Endothelial cell of umbilical vein (primary cell): ENCODE data around the gene TAF3. TPM values are rescaled to one million over a fixed set of nuclear protein-coding genes. Genes with fewer than 3 reads are reported as not detected.

Experiments used
- BruUV-seq: library from RNA; stranded (reverse); fragments of 400-500 nt; replicated peaks from 2 replicates; lab custom pipeline; 2021; lab: Mats Ljungman, UMichigan
- CTCF ChIA-PET: fragments of 300-600, 350-600 bp; sonication (Branson Sonifier 250); formaldehyde crosslinking; loops from one replicate; lab custom pipeline; 2021; ENCODE audit warnings: antibody characterized with exemption, inconsistent platforms; lab: Charles Lee
- POLR2A ChIA-PET: fragments of 300-600, 350-600 bp; sonication (Branson Sonifier 250); formaldehyde crosslinking; loops from one replicate; lab custom pipeline; 2021; ENCODE audit warnings: antibody characterized with exemption, inconsistent platforms; lab: Charles Lee
- DNase-seq: peaks from one replicate; pipeline ENCODE4 v3.0.0-alpha.2; 2011; ENCODE audit warnings: low read depth, low spot score
- FAIRE-seq: peaks from 2 replicates; lab custom pipeline; 2011; peaks lifted over from hg19 to GRCh38; lab: Jason Lieb, UNC
- H2AFZ ChIP-seq: 2 replicates; pipeline ENCODE4 v1.6.0; 2012; ENCODE audit warnings: low read depth, low read length, control low read depth, inconsistent platforms
- H3K27ac ChIP-seq: 2 replicates; pipeline ENCODE4 v1.5.1; 2011; ENCODE audit warnings: low read depth, mild to moderate bottlenecking, control low read depth, low read length, moderate library complexity; ENCODE audit not compliant: insufficient read depth
- H3K27me3 ChIP-seq, 2 experiments: 2 replicates each; pipeline versions ENCODE4 v1.6.0 to v1.6.1; 2011; ENCODE audit warnings: low read length in 2 of 2, mixed read lengths in 1 of 2; ENCODE audit not compliant: control insufficient read depth in 2 of 2, insufficient read depth in 2 of 2
- H3K36me3 ChIP-seq, 2 experiments: 2 replicates in 1 of 2; 3 replicates in 1 of 2; pipeline ENCODE4 v1.5.1; 2011; ENCODE audit warnings: low read length in 2 of 2, mild to moderate bottlenecking in 1 of 2, moderate library complexity in 1 of 2; ENCODE audit not compliant: control insufficient read depth in 2 of 2, insufficient read depth in 2 of 2; ENCODE audit errors: extremely low read depth in 1 of 2
- H3K4me1 ChIP-seq: 3 replicates; pipeline ENCODE4 v1.5.1; 2011; ENCODE audit warnings: mild to moderate bottlenecking, low read length; ENCODE audit not compliant: control insufficient read depth, insufficient read depth; ENCODE audit errors: extremely low read depth
- H3K4me2 ChIP-seq: 2 replicates; pipeline ENCODE4 v1.6.1; 2011; ENCODE audit warnings: low read length, control low read depth, mixed read lengths; ENCODE audit not compliant: insufficient read depth
- H3K4me3 ChIP-seq, 3 experiments: fragments of 200-600 bp in 1 of 3; sonication (generic), shearing (Covaris generic) in 1 of 3; replicated peaks in 1 of 3; 2 replicates each; pipeline ENCODE4 v1.5.1; 2011 to 2016; ENCODE audit warnings: control low read depth in 3 of 3, low read length in 3 of 3, mild to moderate bottlenecking in 2 of 3, inconsistent platforms in 1 of 3, low read depth in 1 of 3, moderate library complexity in 1 of 3; ENCODE audit not compliant: insufficient read depth in 1 of 3
- H3K79me2 ChIP-seq: 2 replicates; pipeline ENCODE4 v1.6.0; 2012; ENCODE audit warnings: low read length, inconsistent platforms; ENCODE audit not compliant: control insufficient read depth, insufficient read depth
- H3K9ac ChIP-seq: replicated peaks from 2 replicates; pipeline ENCODE3; 2011; ENCODE audit warnings: low read length, control low read depth; ENCODE audit not compliant: insufficient read depth; ENCODE audit errors: extremely low read depth
- H3K9me1 ChIP-seq: replicated peaks from 3 replicates; pipeline ENCODE4 v1.6.0; 2011; ENCODE audit warnings: mild to moderate bottlenecking, low read length; ENCODE audit not compliant: control insufficient read depth, insufficient read depth; ENCODE audit errors: extremely low read depth
- H3K9me3 ChIP-seq: replicated peaks from 2 replicates; pipeline ENCODE4 v1.5.1; 2012; ENCODE audit warnings: low read length, inconsistent platforms; ENCODE audit not compliant: control insufficient read depth, insufficient read depth
- H4K20me1 ChIP-seq: replicated peaks from 2 replicates; pipeline ENCODE3; 2011; ENCODE audit warnings: mild to moderate bottlenecking, low read length; ENCODE audit not compliant: control insufficient read depth, insufficient read depth; ENCODE audit errors: extremely low read depth
- CTCF ChIP-seq, 2 donors: IDR thresholded peaks; 1 replicate in 1 of 2; 2 replicates in 1 of 2; pipeline ENCODE4 v1.5.1; 2011; ENCODE audit warnings: low read length in 2 of 2, mild to moderate bottlenecking in 2 of 2, moderate library complexity in 2 of 2, control low read depth in 1 of 2, inconsistent platforms in 1 of 2, low read depth in 1 of 2; ENCODE audit not compliant: insufficient read depth in 1 of 2; ENCODE audit errors: extremely low read depth in 1 of 2
- EZH2 ChIP-seq: IDR thresholded peaks from 2 replicates; pipeline ENCODE4 v1.6.1; 2012; ENCODE audit warnings: borderline replicate concordance, low read depth, mild to moderate bottlenecking, moderate library complexity, low read length, inconsistent platforms; ENCODE audit not compliant: severe bottlenecking
- FOS ChIP-seq: IDR thresholded peaks from 2 replicates; pipeline ENCODE4 v1.6.1; 2011; ENCODE audit warnings: mild to moderate bottlenecking, low read length, moderate library complexity, borderline replicate concordance; ENCODE audit not compliant: insufficient read depth
- GATA2 ChIP-seq: IDR thresholded peaks from 2 replicates; pipeline ENCODE4 v1.7.0; 2011; ENCODE audit warnings: low read depth, mild to moderate bottlenecking, moderate library complexity, mixed read lengths, low read length; ENCODE audit not compliant: insufficient read length, insufficient read depth
- JUN ChIP-seq: IDR thresholded peaks from 2 replicates; pipeline ENCODE4 v1.6.1; 2011; ENCODE audit warnings: borderline replicate concordance, low read depth; ENCODE audit not compliant: insufficient read length, insufficient read depth
- MYC ChIP-seq: IDR thresholded peaks from one replicate; pipeline ENCODE4 v1.6.1; 2011; ENCODE audit warnings: mild to moderate bottlenecking, low read depth, low read length
- POLR2A ChIP-seq: IDR thresholded peaks from 2 replicates; pipeline ENCODE4 v1.6.1; 2012; ENCODE audit warnings: low read depth, mild to moderate bottlenecking, control low read depth, low read length
- POLR2AphosphoS5 ChIP-seq: IDR thresholded peaks from 2 replicates; pipeline ENCODE4 v1.6.1; 2012; ENCODE audit warnings: low read depth, mild to moderate bottlenecking, control low read depth, low read length, moderate library complexity; ENCODE audit not compliant: insufficient read depth
- dilution Hi-C: fragments of 300-500 bp; cut with MboI; formaldehyde crosslinking; loops from one replicate; pipeline ENCODE4 v1.15.0; 2019; ENCODE audit warnings: low sequenced_read_pairs; ENCODE audit not compliant: extremely low pct_ligation_motif_present
- intact Hi-C: fragments of 100-400 bp; cut with micrococcal nuclease; formaldehyde crosslinking; loops from one replicate; pipeline ENCODE4 v1.10.0; 2022
- polyA plus RNA-seq, 4 experiments: library from polyadenylated mRNA; depleted of rRNA in 3 of 4; stranded (reverse) in 3 of 4; unstranded in 1 of 4; fragments of >200 nt; gene quantifications; 2 replicates each; pipeline versions ENCODE4 v1.2.1 to v1.2.3, GENCODE V29; 2011 to 2012; ENCODE audit warnings: missing spikeins in 1 of 4
- total RNA-seq: library from RNA; stranded (reverse); gene quantifications from 2 replicates; pipeline ENCODE4 v1.2.3, GENCODE V29; 2021
- TF ChIP-seq, protein P1 (sequence below): IDR thresholded peaks from 2 replicates; pipeline ENCODE4 v1.6.1; 2011; ENCODE audit not compliant: insufficient read depth, insufficient read length

The TAF3 gene
- total and polyA plus RNA-seq, 2 donors (not counting 3 experiments of a cell fraction or from before 2014, with no cell fraction given), result 2.4 to 10.5 TPM

DNA sequence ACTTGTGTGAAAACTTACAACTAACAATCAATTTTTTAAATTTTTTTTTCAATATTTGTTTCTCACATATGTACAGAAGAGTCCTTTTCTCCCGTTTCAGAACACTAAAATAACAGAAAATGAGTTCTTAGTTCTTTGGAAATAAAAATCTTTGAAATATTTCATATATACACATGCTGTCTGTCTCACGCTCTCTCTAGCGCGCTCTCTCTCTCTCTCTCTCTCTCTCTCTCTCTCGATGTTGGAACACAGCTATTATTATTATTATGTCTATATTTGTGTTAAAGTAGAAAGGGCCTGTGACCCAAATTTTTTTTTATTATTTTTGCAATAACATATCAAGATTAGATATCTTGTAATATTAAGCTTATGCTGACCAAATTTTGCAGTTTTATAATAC lies 139.3 kb downstream of the TAF3 start:
- Histone ChIP-seq H3K9me3 (no peaks in the 10 kb centered on the region), H2AFZ (no peak overlapping the region), H3K9me1 (no peaks in the 10 kb centered on the region), H3K79me2 (peaks cover 2% of the 10 kb centered on the region), H3K4me1 (peaks cover 15% of the 10 kb centered on the region), H3K36me3 (no peaks in the 10 kb centered on the region), H3K9ac (no peak overlapping the region), H3K27ac (no peak overlapping the region), H3K4me3 (no peak overlapping the region), H3K4me2 (no peak overlapping the region), H4K20me1 (no peaks in the 10 kb centered on the region), H3K27me3 (no peaks in the 10 kb centered on the region)
- BruUV-seq, result no TSS peak
- POLR2A ChIA-PET, result no interaction called here
- CTCF ChIA-PET, result interaction anchor here (0.9 kb wide), 1 partner anchor 9 kb away, joined by 3 read pairs; no protein-coding TSS in a partner anchor
- intact Hi-C loops, result no loop called here
- dilution Hi-C loops, result no loop called here
- no peak for FAIRE-seq
- TF ChIP-seq EZH2 (no peak), CTCF (IDR thresholded peaks at IDR 0.05; ENCODE audit: extremely low read depth in 1 of 2, insufficient read depth in 1 of 2, low read depth in 1 of 2, low read length in 2 of 2) (no peak), FOS (no peak), GATA2 (no peak), POLR2AphosphoS5 (no peak), MYC (no peak), JUN (no peak), POLR2A (no peak)
- TF ChIP-seq, protein P1, sequence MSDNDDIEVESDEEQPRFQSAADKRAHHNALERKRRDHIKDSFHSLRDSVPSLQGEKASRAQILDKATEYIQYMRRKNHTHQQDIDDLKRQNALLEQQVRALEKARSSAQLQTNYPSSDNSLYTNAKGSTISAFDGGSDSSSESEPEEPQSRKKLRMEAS, result no peak
- no peak for DNase-seq
